Gastrocnemius medialis (tissue), 4 donors: ENCODE data around the gene MX1. TPM values are rescaled to one million over a fixed set of nuclear protein-coding genes. Genes with fewer than 3 reads are reported as not detected.

Experiments used
- ATAC-seq, 2 donors: fragments of 150-250 bp; one replicate each; pipeline ENCODE4 v1.9.1; 2016
- DNase-seq, 2 donors: peaks; one replicate each; pipeline ENCODE4 v3.0.0-alpha.2; 2019
- H3K27ac ChIP-seq, 4 donors: fragments of 200-600 bp; sonication (generic); 1 replicate in 1 of 4; 2 replicates in 3 of 4; pipeline ENCODE4 v1.5.1; 2016 to 2018; ENCODE audit warnings: mild to moderate bottlenecking in 2 of 4, moderate library complexity in 1 of 4
- H3K27me3 ChIP-seq, 3 donors: fragments of 200-600 bp; sonication (generic) in 2 of 3; 1 replicate in 1 of 3; 2 replicates in 2 of 3; pipeline versions ENCODE4 v1.5.1 to v1.6.0; 2016 to 2019; ENCODE audit warnings: mild to moderate bottlenecking in 1 of 3, moderate library complexity in 1 of 3
- H3K36me3 ChIP-seq, 2 donors: fragments of 200-600 bp; sonication (generic) in 1 of 2; one replicate each; pipeline ENCODE4 v1.5.1; 2017 to 2018
- H3K4me1 ChIP-seq, 2 donors: fragments of 200-600 bp; sonication (generic) in 1 of 2; one replicate each; pipeline ENCODE4 v1.5.1; 2016 to 2017; ENCODE audit warnings: mild to moderate bottlenecking in 2 of 2
- H3K4me3 ChIP-seq, 4 donors: fragments of 200-600 bp; sonication (generic) in 3 of 4; 1 replicate in 1 of 4; 2 replicates in 3 of 4; pipeline ENCODE4 v1.5.1; 2016 to 2019; ENCODE audit warnings: mild to moderate bottlenecking in 2 of 4
- H3K9me3 ChIP-seq, 3 donors: fragments of 200-600 bp; sonication (generic) in 2 of 3; 1 replicate in 1 of 3; 2 replicates in 2 of 3; pipeline ENCODE4 v1.5.1; 2016 to 2019
- CTCF ChIP-seq, 5 experiments: fragments of 450-650 bp in 3 of 5; fragments of 200-600 bp in 2 of 5; sonication (generic) in 2 of 5; IDR thresholded peaks in 4 of 5; conservative IDR thresholded peaks in 1 of 5; 1 replicate in 4 of 5; 2 replicates in 1 of 5; pipeline ENCODE4 v1.5.1; 2016 to 2019; ENCODE audit warnings: antibody characterized with exemption in 5 of 5, mild to moderate bottlenecking in 3 of 5, moderate library complexity in 3 of 5
- POLR2A ChIP-seq, 2 donors: fragments of 450-650 bp; IDR thresholded peaks; one replicate each; pipeline ENCODE4 v1.6.1; 2017; ENCODE audit warnings: antibody characterized with exemption in 2 of 2, mild to moderate bottlenecking in 2 of 2, moderate library complexity in 2 of 2
- in situ Hi-C, 4 donors: fragments of 200-750 bp; cut with MboI; loops; one replicate each; pipeline versions ENCODE4 v1.15.0 to v1.8.0; 2017; ENCODE audit warnings: low sequenced_read_pairs in 4 of 4
- intact Hi-C: fragments of 100-400 bp; cut with DNase I; formaldehyde crosslinking; loops from one replicate; pipeline ENCODE4 v1.15.1; 2023; ENCODE audit warnings: low total_unique reads
- total RNA-seq, 4 donors: library from RNA; depleted of rRNA; stranded (reverse); fragments of >200 nt; gene quantifications; one replicate each; pipeline versions ENCODE4 v1.1.0 to v1.2.3, GENCODE V29; 2016

Gene MX1
- total RNA-seq, 4 donors from 2014 or later = 2.5 to 10.0 (median 5.7) TPM

DNA sequence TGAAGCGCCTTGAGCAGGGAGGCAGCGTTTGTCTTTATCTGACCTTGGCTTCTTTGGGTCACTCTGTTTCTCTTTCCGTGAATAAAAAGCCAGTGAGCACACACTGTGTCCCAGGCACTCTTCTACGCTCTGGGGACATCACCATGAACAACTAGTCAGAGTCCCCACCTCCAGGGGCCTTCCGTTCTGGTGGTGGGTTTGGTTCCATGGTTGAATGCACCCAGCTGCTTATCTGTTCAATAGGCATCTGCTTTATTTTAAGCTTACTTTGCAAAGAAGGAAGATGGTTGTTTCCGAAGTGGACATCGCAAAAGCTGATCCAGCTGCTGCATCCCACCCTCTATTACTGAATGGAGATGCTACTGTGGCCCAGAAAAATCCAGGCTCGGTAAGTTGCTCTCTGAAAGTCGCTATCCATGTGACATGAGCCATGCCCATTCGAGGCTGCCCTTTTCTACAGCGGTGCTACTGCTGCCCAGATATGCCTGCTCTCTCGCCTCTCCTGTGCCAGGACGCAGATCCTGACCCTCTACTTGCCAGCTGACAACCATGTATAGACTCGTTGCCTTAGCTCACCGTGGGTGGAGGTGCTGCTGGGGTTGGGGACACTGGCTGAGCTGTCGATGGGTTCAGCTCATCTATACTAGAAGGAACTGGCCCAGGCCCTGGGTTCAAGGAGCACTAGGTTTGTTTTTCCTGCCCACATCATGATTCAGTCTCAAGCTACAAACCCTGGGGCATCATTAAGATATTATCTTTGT is 5.9 kb downstream of the MX1 start:
- Histone ChIP-seq H3K4me3 (no peak overlapping the region), H3K4me1 (peaks cover 0 to 6% of the 10 kb centered on the region in 2 donors), H3K27ac (no peak overlapping the region), H3K27me3 (peaks cover 0 to 3% (median 0%) of the 10 kb centered on the region in 3 donors), H3K36me3 (peaks cover 0 to 5% of the 10 kb centered on the region in 2 donors), H3K9me3 (no peaks in the 10 kb centered on the region)
- in situ Hi-C loops (no loop called here), intact Hi-C loops (no loop called here)
- TF ChIP-seq POLR2A (IDR thresholded peaks at IDR 0.05) (no peak), CTCF (IDR thresholded peaks at IDR 0.05 in 4 of 5, conservative IDR thresholded peaks at IDR 0.05 in 1 of 5) (no peak)
- no peak for ATAC-seq
- DNase-seq = no peak

- Histone ChIP-seq H3K36me3 (peaks cover 0 to 5% of the 10 kb centered on the region in 2 donors), H3K27me3 (no peaks in the 10 kb centered on the region), H3K4me1 (no peaks in the 10 kb centered on the region), H3K4me3 (no peak overlapping the region), H3K9me3 (no peaks in the 10 kb centered on the region), H3K27ac (no peak overlapping the region)
- DNase-seq (no peak), ATAC-seq (no peak)
- TF ChIP-seq POLR2A (IDR thresholded peaks at IDR 0.05) (no peak), CTCF (IDR thresholded peaks at IDR 0.05 in 4 of 5, conservative IDR thresholded peaks at IDR 0.05 in 1 of 5) (no peak)
- in situ Hi-C loops (no loop called here), intact Hi-C loops (no loop called here)
Measured at GRCh38 chr21:41432562-41433460, 6.8 kb downstream of the MX1 start.

- Histone ChIP-seq H3K4me3 (no peak overlapping the region), H3K27me3 (no peaks in the 10 kb centered on the region), H3K9me3 (no peaks in the 10 kb centered on the region), H3K4me1 (no peaks in the 10 kb centered on the region), H3K36me3 (peaks cover 0 to 5% of the 10 kb centered on the region in 2 donors), H3K27ac (no peak overlapping the region)
- TF ChIP-seq CTCF (IDR thresholded peaks at IDR 0.05 in 4 of 5, conservative IDR thresholded peaks at IDR 0.05 in 1 of 5) = no peak
- no peak for TF ChIP-seq POLR2A (IDR thresholded peaks at IDR 0.05)
- DNase-seq (no peak), ATAC-seq (no peak)
- in situ Hi-C loops = no loop called here
- intact Hi-C loops = no loop called here
Measured at GRCh38 chr21:41433566-41433965, 7.5 kb downstream of the MX1 start.

GRCh38 chr21:41435706-41436105 is 9.7 kb downstream of the MX1 start:
- intact Hi-C loops = no loop called here
- Histone ChIP-seq H3K27ac (no peak overlapping the region), H3K27me3 (no peaks in the 10 kb centered on the region), H3K9me3 (no peaks in the 10 kb centered on the region), H3K4me3 (no peak overlapping the region), H3K36me3 (peaks cover 0 to 5% of the 10 kb centered on the region in 2 donors), H3K4me1 (no peaks in the 10 kb centered on the region)
- TF ChIP-seq CTCF (IDR thresholded peaks at IDR 0.05 in 4 of 5, conservative IDR thresholded peaks at IDR 0.05 in 1 of 5) (no peak), POLR2A (IDR thresholded peaks at IDR 0.05) (no peak)
- in situ Hi-C loops = no loop called here
- no peak for DNase-seq
- no peak for ATAC-seq
